GM10266 (cell line): ENCODE results near the gene ID2.
"Not testable (repeated sequence)": the region's sequence is repeated elsewhere in the genome, so short reads cannot be mapped to it uniquely, and the experiment has no call there.

Source experiments
- DNase-seq: peaks from one replicate; pipeline ENCODE4 v3.0.0; 2012; ENCODE audit errors: extremely low spot score
- TF ChIP-seq, protein P1 (sequence below): IDR thresholded peaks from 2 replicates; pipeline ENCODE4 v1.5.1; 2012; ENCODE audit warnings: mild to moderate bottlenecking, low read depth; ENCODE audit not compliant: control insufficient read depth, insufficient read depth; ENCODE audit errors: missing control alignments

The ID2 gene

GRCh38 chr2:8721410-8721809 lies 39.6 kb downstream of the ID2 start:
- no peak for DNase-seq
- TF ChIP-seq, protein P1, sequence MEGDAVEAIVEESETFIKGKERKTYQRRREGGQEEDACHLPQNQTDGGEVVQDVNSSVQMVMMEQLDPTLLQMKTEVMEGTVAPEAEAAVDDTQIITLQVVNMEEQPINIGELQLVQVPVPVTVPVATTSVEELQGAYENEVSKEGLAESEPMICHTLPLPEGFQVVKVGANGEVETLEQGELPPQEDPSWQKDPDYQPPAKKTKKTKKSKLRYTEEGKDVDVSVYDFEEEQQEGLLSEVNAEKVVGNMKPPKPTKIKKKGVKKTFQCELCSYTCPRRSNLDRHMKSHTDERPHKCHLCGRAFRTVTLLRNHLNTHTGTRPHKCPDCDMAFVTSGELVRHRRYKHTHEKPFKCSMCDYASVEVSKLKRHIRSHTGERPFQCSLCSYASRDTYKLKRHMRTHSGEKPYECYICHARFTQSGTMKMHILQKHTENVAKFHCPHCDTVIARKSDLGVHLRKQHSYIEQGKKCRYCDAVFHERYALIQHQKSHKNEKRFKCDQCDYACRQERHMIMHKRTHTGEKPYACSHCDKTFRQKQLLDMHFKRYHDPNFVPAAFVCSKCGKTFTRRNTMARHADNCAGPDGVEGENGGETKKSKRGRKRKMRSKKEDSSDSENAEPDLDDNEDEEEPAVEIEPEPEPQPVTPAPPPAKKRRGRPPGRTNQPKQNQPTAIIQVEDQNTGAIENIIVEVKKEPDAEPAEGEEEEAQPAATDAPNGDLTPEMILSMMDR, result no peak

DNA sequence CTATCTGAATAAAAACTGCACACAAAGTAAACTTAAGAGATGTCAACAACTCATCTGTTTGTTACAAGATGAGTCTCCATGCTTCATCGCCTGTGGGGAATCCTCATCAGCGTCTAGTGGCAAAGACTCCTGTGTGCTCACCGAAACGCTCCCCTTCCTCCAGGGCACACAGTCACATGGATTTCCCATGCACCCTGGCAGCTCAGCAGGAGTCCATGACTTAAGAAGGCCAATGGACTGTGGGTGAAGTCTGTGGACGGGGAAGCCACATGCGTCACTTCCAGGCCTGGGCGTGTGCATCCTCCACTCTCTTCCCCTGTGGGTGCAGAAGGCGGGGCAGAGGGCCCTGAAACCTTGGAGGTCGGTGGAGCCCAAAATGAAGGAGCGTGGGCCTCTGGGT lies 41.1 kb downstream of the ID2 start:
- no peak for DNase-seq
- TF ChIP-seq, protein P1, result no peak

DNA sequence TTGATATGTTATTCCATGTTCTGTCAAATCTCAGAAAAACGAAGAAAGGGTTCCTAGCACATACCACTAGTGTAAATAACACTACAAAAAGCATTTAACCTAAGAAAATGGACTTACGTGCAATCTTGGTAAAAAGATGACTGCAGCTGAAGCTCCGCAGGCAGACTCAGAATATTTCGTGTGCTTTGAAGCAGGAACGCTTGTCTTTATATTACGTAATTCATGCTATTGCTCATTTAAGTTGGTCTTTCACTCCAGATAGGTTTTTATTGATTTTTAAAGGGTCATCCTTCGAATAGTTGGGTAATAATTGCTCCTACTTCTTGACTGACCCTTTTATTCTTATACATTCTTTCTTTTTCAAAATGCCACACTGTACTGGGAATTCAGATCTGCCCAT lies 44.0 kb downstream of the ID2 start:
- TF ChIP-seq, protein P1, result no peak
- DNase-seq, result no peak

DNA sequence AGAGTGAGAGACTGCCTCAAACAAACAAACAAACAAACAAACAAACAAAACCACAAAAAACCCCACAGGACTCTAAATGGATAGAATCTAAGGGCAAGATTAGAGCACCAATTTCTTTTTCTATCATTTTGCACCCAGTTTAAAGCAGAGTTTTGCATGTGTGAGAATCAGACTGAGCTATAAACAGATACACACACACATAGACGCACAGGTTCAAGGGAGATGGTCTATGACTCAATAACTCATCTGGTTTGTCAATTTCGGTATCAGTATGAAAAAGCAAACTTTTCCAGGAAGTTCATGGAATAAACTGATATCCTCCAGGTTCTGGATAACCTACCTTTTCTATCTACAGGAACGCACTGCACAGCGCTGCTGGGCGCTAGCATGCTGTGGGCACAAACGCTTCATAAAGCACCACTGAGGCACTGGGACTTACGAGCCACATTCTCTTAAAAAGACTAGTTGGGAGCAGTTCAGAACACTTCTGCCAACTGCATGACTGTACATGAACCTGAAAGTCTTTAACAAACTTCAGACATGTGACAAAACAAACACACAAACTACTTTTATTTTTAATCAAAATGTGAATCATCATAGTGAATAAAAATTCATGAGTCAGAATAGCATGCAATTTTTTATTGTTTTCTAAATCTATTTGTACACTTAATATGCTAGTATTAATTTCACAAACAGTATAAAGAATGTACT lies 46.6 kb downstream of the ID2 start:
- TF ChIP-seq, protein P1, result no peak
- no peak for DNase-seq

GRCh38 chr2:8729101-8729500 lies 47.2 kb downstream of the ID2 start:
- not testable (repeated sequence) for DNase-seq

DNA sequence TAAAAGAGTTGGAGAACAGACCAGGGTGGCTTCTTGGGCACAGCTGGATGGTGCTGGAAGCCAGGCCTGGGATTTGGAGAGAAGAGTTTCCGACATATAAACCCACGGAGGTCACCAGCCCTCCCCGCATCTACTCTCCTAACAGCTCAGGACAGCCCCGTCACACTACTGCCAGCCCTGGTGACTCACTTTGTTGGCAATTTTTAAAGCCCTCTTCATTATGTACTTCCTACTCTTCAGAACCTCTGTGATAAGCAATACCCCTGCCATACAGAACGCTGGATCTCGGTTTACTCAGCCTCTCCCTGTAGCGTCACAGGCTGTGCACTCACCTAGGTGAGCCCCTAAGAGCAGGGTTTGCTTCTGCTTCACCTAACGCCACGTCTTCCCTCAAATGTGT lies 48.1 kb downstream of the ID2 start:
- TF ChIP-seq, protein P1, result no peak
- DNase-seq, result no peak

GRCh38 chr2:8732601-8733000 lies 50.7 kb downstream of the ID2 start:
- no peak for DNase-seq

More at GRCh38 chr2:8732601-8733000, 50.7 kb downstream of the ID2 start:
- TF ChIP-seq, protein P1, result no peak
